H9 (cell line): Measurements from ENCODE around the gene CCR5. TPM values are rescaled to one million over a fixed set of nuclear protein-coding genes. Genes with fewer than 3 reads are reported as not detected.

Source experiments
- DNase-seq: peaks from one replicate; pipeline ENCODE4 v3.0.0-alpha.2; 2017
- H2AFZ ChIP-seq: one replicate; pipeline ENCODE4 v1.6.1; 2013; ENCODE audit warnings: mild to moderate bottlenecking, low read length, control low read depth, moderate library complexity
- H2AK5ac ChIP-seq: 2 replicates; pipeline ENCODE4 v1.6.1; 2013; ENCODE audit warnings: low read length, control low read depth, mixed read lengths; ENCODE audit not compliant: insufficient read length
- H2BK120ac ChIP-seq: one replicate; pipeline ENCODE4 v1.6.1; 2013; ENCODE audit warnings: low read depth, mild to moderate bottlenecking, low read length, control low read depth, inconsistent platforms; ENCODE audit not compliant: poor library complexity, severe bottlenecking
- H2BK12ac ChIP-seq: 2 replicates; pipeline ENCODE4 v1.6.1; 2013; ENCODE audit warnings: low read length, control low read depth, mixed read lengths, low read depth; ENCODE audit not compliant: insufficient read length
- H2BK15ac ChIP-seq: 2 replicates; pipeline ENCODE4 v1.6.1; 2013; ENCODE audit warnings: low read depth, low read length, control low read depth
- H2BK20ac ChIP-seq: one replicate; pipeline ENCODE4 v1.6.1; 2013; ENCODE audit warnings: low read depth, mild to moderate bottlenecking, low read length, control low read depth, inconsistent platforms; ENCODE audit not compliant: poor library complexity, severe bottlenecking
- H2BK5ac ChIP-seq: 2 replicates; pipeline ENCODE4 v1.6.1; 2013; ENCODE audit warnings: low read length, control low read depth, mixed read lengths; ENCODE audit not compliant: insufficient read length
- H3K14ac ChIP-seq: 2 replicates; pipeline ENCODE4 v1.6.1; 2013; ENCODE audit warnings: low read length, control low read depth; ENCODE audit not compliant: insufficient read depth
- H3K18ac ChIP-seq: 2 replicates; pipeline ENCODE4 v1.6.1; 2013; ENCODE audit warnings: low read depth, mild to moderate bottlenecking, mixed read lengths, low read length, control low read depth; ENCODE audit not compliant: insufficient read length
- H3K23ac ChIP-seq: 2 replicates; pipeline ENCODE4 v1.6.1; 2013; ENCODE audit warnings: low read length, control low read depth, mixed read lengths, low read depth; ENCODE audit not compliant: insufficient read length
- H3K23me2 ChIP-seq: 2 replicates; pipeline ENCODE4 v1.6.1; 2013; ENCODE audit warnings: low read depth, mild to moderate bottlenecking, mixed read lengths, low read length, control low read depth; ENCODE audit not compliant: insufficient read length, poor library complexity, severe bottlenecking
- H3K27ac ChIP-seq: 2 replicates; pipeline ENCODE4 v1.5.1; 2013; ENCODE audit warnings: low read length, control low read depth, mixed read lengths, low read depth; ENCODE audit not compliant: insufficient read length
- H3K27me3 ChIP-seq: 2 replicates; pipeline ENCODE4 v1.6.1; 2013; ENCODE audit warnings: low read length, control low read depth, inconsistent platforms; ENCODE audit not compliant: insufficient read depth
- H3K4ac ChIP-seq: 2 replicates; pipeline ENCODE4 v1.6.1; 2013; ENCODE audit warnings: low read depth, mild to moderate bottlenecking, control low read depth, inconsistent platforms, low read length, moderate library complexity
- H3K4me1 ChIP-seq: 2 replicates; pipeline ENCODE4 v1.6.1; 2013; ENCODE audit warnings: low read length, control low read depth, inconsistent platforms; ENCODE audit not compliant: insufficient read depth
- H3K4me2 ChIP-seq: 2 replicates; pipeline ENCODE4 v1.6.1; 2013; ENCODE audit warnings: low read length, control low read depth, mixed read lengths; ENCODE audit not compliant: insufficient read length, insufficient read depth
- H3K56ac ChIP-seq: 2 replicates; pipeline ENCODE4 v1.6.1; 2013; ENCODE audit warnings: low read depth, mild to moderate bottlenecking, mixed read lengths, low read length, control low read depth; ENCODE audit not compliant: insufficient read length
- H3K79me1 ChIP-seq: 2 replicates; pipeline ENCODE4 v1.6.1; 2013; ENCODE audit warnings: low read depth, mild to moderate bottlenecking, moderate library complexity, low read length, control low read depth, inconsistent platforms; ENCODE audit not compliant: insufficient read depth, poor library complexity, severe bottlenecking
- H3K79me2 ChIP-seq: 2 replicates; pipeline ENCODE4 v1.6.1; 2013; ENCODE audit warnings: low read length, control low read depth, inconsistent platforms; ENCODE audit not compliant: insufficient read depth
- H3K9ac ChIP-seq: 2 replicates; pipeline ENCODE4 v1.6.1; 2013; ENCODE audit warnings: low read length, control low read depth, mixed read lengths; ENCODE audit not compliant: insufficient read length; ENCODE audit errors: extremely low read depth
- H3K9me3 ChIP-seq: one replicate; pipeline ENCODE4 v1.6.1; 2013; ENCODE audit warnings: low read depth, low read length, inconsistent platforms; ENCODE audit not compliant: control insufficient read depth
- H3T11ph ChIP-seq: one replicate; pipeline ENCODE4 v1.6.1; 2013; ENCODE audit warnings: mild to moderate bottlenecking, low read length, control low read depth, inconsistent platforms
- H4K20me1 ChIP-seq: one replicate; pipeline ENCODE4 v1.6.1; 2013; ENCODE audit not compliant: control insufficient read depth, insufficient read length, insufficient read depth
- H4K5ac ChIP-seq: 2 replicates; pipeline ENCODE4 v1.6.1; 2013; ENCODE audit warnings: low read depth, mild to moderate bottlenecking, mixed read lengths, low read length, control low read depth; ENCODE audit not compliant: insufficient read length
- H4K8ac ChIP-seq: replicated peaks from 2 replicates; pipeline ENCODE4 v1.6.1; 2013; ENCODE audit warnings: low read length, control low read depth, mixed read lengths, low read depth; ENCODE audit not compliant: insufficient read length
- H4K91ac ChIP-seq: 2 replicates; pipeline ENCODE4 v1.6.1; 2013; ENCODE audit warnings: low read depth, mild to moderate bottlenecking, moderate library complexity, mixed read lengths, low read length, control low read depth; ENCODE audit not compliant: insufficient read length
- H3K27ac Mint-ChIP-seq, 3 experiments: 2 replicates in 2 of 3; 3 replicates in 1 of 3; pipeline ENCODE4 v1.8.0; 2020 to 2021; ENCODE audit warnings: mixed read lengths in 3 of 3, mild to moderate bottlenecking in 1 of 3, moderate library complexity in 1 of 3
- H3K27me3 Mint-ChIP-seq: 2 replicates; pipeline ENCODE4 v1.8.0; 2021; ENCODE audit warnings: low read depth, mild to moderate bottlenecking, moderate library complexity, mixed read lengths
- H3K36me3 Mint-ChIP-seq, 3 experiments: 2 replicates in 2 of 3; 3 replicates in 1 of 3; pipeline ENCODE4 v1.8.0; 2020 to 2021; ENCODE audit warnings: low read depth in 3 of 3, mixed read lengths in 3 of 3; ENCODE audit not compliant: insufficient read depth in 1 of 3
- H3K4me1 Mint-ChIP-seq, 2 experiments: 2 replicates each; pipeline ENCODE4 v1.8.0; 2020; ENCODE audit warnings: mixed read lengths in 2 of 2
- H3K4me3 Mint-ChIP-seq, 2 experiments: 2 replicates in 1 of 2; 3 replicates in 1 of 2; pipeline ENCODE4 v1.8.0; 2020 to 2021; ENCODE audit warnings: mild to moderate bottlenecking in 2 of 2, mixed read lengths in 2 of 2, moderate library complexity in 1 of 2
- H3K9me3 Mint-ChIP-seq, 2 experiments: 2 replicates in 1 of 2; 3 replicates in 1 of 2; pipeline ENCODE4 v1.8.0; 2020; ENCODE audit warnings: mild to moderate bottlenecking in 2 of 2, mixed read lengths in 2 of 2, moderate library complexity in 1 of 2
- CTCF ChIP-seq: fragments of 200-600 bp; sonication (generic); conservative IDR thresholded peaks from 3 replicates; pipeline ENCODE4 v1.8.0; 2021; ENCODE audit warnings: antibody characterized with exemption, mild to moderate bottlenecking
- WGBS: extraction: QIAGEN DNeasy Blood & Tissue Kit; methylation state at CpG from one replicate; pipeline ENCODE4 v1.1.7; 2013; ENCODE audit warnings: missing lambda C conversion rate, low lambda C conversion rate, mixed read lengths; ENCODE audit not compliant: insufficient read length; ENCODE audit errors: extremely low coverage; 5-methylcytosine and 5-hydroxymethylcytosine counted together
- total RNA-seq: library from RNA; stranded (reverse); gene quantifications from 2 replicates; pipeline ENCODE4 v1.2.1, GENCODE V29; 2021

The CCR5 gene
- total RNA-seq, 1 experiment from 2014 or later = not detected

DNA sequence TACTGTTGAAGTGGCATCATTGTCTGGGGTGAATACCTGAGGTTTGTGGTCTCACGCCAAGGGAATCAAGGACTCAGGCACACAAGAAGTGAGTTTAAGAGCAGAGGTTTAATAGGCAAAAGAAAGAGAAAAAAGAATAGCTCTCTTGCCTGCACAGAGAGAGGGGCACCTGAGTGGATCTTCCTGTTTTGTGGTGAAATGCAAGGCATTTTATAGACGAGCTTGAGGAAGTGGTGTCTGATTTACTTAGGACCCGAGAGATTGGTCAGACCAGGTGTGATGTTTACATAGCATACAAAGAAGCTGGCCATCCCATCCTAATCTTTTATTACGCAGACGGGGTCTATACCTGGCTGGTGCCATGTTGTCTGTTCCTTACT, 13.2 kb downstream of the CCR5 start:
- Histone ChIP-seq H3K23ac (no peak overlapping the region), H4K20me1 (no peaks in the 10 kb centered on the region), H2BK5ac (no peak overlapping the region), H3T11ph (no peak overlapping the region), H3K4ac (no peak overlapping the region), H3K14ac (no peak overlapping the region), H2AK5ac (no peak overlapping the region), H3K27ac (no peak overlapping the region), H2BK120ac (no peak overlapping the region), H3K79me2 (no peaks in the 10 kb centered on the region), H3K9ac (no peak overlapping the region), H3K9me3 (no peaks in the 10 kb centered on the region), H3K4me2 (no peak overlapping the region), H3K56ac (no peak overlapping the region), H2BK20ac (no peak overlapping the region), H4K91ac (no peak overlapping the region), H2AFZ (no peak overlapping the region), H3K27me3 (no peaks in the 10 kb centered on the region), H3K23me2 (no peaks in the 10 kb centered on the region), H2BK12ac (no peak overlapping the region), H3K4me1 (peaks cover 8% of the 10 kb centered on the region; the same call in 1 of the 2 replicates), H2BK15ac (no peak overlapping the region), H3K79me1 (no peaks in the 10 kb centered on the region), H3K18ac (no peak overlapping the region), H4K8ac (no peak overlapping the region), H4K5ac (no peak overlapping the region)
- H3K36me3 Mint-ChIP-seq = no peaks in the 10 kb centered on the region
- H3K27ac Mint-ChIP-seq = no peak overlapping the region
- no peak for TF ChIP-seq CTCF
- H3K4me3 Mint-ChIP-seq = no peak overlapping the region
- H3K27me3 Mint-ChIP-seq = no peaks in the 10 kb centered on the region
- H3K4me1 Mint-ChIP-seq = peaks cover 29 to 30% of the 10 kb centered on the region in 2 experiments
- WGBS = no CpG with 5 or more reads among the region's 5 CpGs
- DNase-seq = no peak
- H3K9me3 Mint-ChIP-seq = peaks cover 0 to 3% of the 10 kb centered on the region in 2 experiments; a peak in 2 of 5 replicates
